Measurements from ENCODE around the gene BMPR1A. TPM values are rescaled to one million over a fixed set of nuclear protein-coding genes. Genes with fewer than 3 reads are reported as not detected.

BMPR1A gene
- total and polyA plus RNA-seq, 2 experiments from 2014 or later = 14.2 to 82.5 TPM

- no peak overlapping the region for H3K4me2 ChIP-seq
- peaks cover 8% of the 10 kb centered on the region; the same call in 1 of the 2 replicates for H3K27me3 ChIP-seq (ENCODE audit: insufficient read depth)
- no peak overlapping the region for H3K27ac ChIP-seq (ENCODE audit: low read depth)
- Mint-ChIP-seq H3K36me3 (ENCODE audit: low read depth) (0 out of 3 replicates have a peak, but pooled peaks cover 5% of the 10 kb centered on the region), H3K27ac (no peak overlapping the region), H3K4me3 (no peak overlapping the region), H3K27me3 (ENCODE audit: insufficient read depth, low read depth, poor library complexity) (peaks cover 27% of the 10 kb centered on the region), H3K4me1 (peaks cover 12% of the 10 kb centered on the region), H3K9me3 (peaks cover 3% of the 10 kb centered on the region; the same call in 2 of the 3 replicates)
- H3K4me3 ChIP-seq = no peak overlapping the region
- ATAC-seq (no peak), DNase-seq (ENCODE audit: low spot score) (no peak)
- no peak overlapping the region; the same call in 1 of the 2 replicates for H2AFZ ChIP-seq
- no peaks in the 10 kb centered on the region for H3K36me3 ChIP-seq (ENCODE audit: insufficient read depth)
- H3K79me2 ChIP-seq (replicated peaks; ENCODE audit: insufficient read depth) = no peaks in the 10 kb centered on the region
- no peaks in the 10 kb centered on the region for H3F3A ChIP-seq (replicated peaks; ENCODE audit: low read depth)
- H4K20me1 ChIP-seq (replicated peaks; ENCODE audit: insufficient read depth) = no peaks in the 10 kb centered on the region
- no peaks in the 10 kb centered on the region for H3K9me2 ChIP-seq (ENCODE audit: insufficient read depth)
- H3K4me1 ChIP-seq (ENCODE audit: insufficient read depth) = peaks cover 6% of the 10 kb centered on the region; the same call in 1 of the 2 replicates
- TF ChIP-seq EZH2phosphoT487 (IDR thresholded peaks at IDR 0.05; ENCODE audit: unreplicated experiment) (no peak), REST (IDR thresholded peaks at IDR 0.05; ENCODE audit: unreplicated experiment) (no peak), POLR2AphosphoS5 (IDR thresholded peaks at IDR 0.05; ENCODE audit: low read depth) (no peak), STAT1 (IDR thresholded peaks at IDR 0.05; ENCODE audit: unreplicated experiment) (no peak), ZNF114 (CRISPR knock-in tag; IDR thresholded peaks at IDR 0.05) (no peak), CREB1 (CRISPR knock-in tag; IDR thresholded peaks at IDR 0.05; ENCODE audit: low read depth) (no peak), JUNB (IDR thresholded peaks at IDR 0.05; ENCODE audit: unreplicated experiment) (no peak), ZNF331 (CRISPR knock-in tag; IDR thresholded peaks at IDR 0.05; ENCODE audit: low read depth) (no peak), CTCF (conservative IDR thresholded peaks at IDR 0.05; ENCODE audit: low read depth in 2 of 2) (no peak), ETS1 (IDR thresholded peaks at IDR 0.05) (no peak), NANOG (IDR thresholded peaks at IDR 0.05; ENCODE audit: borderline replicate concordance) (no peak), ZNF462 (CRISPR knock-in tag; IDR thresholded peaks at IDR 0.05) (no peak), EZH2 (IDR thresholded peaks at IDR 0.05; ENCODE audit: low read depth, unreplicated experiment) (no peak)
Observed at GRCh38 chr10:86944907-86945306, 188.5 kb downstream of the BMPR1A start.
